ENCODE data around the gene PPIL6.
"Not testable (repeated sequence)": the region's sequence is repeated elsewhere in the genome, so short reads cannot be mapped to it uniquely, and the experiment has no call there.

PPIL6 gene

GRCh38 chr6:109377717-109378116 lies 62.7 kb downstream of the PPIL6 start:
- peaks cover 22% of the 10 kb centered on the region for H3K4me1 ChIP-seq (ENCODE audit: control insufficient read depth, insufficient read depth, low read length, unreplicated experiment)
- no peak overlapping the region for H3K4me3 ChIP-seq (ENCODE audit: low read depth, low read length)
- no peak overlapping the region for H3K27ac ChIP-seq (ENCODE audit: low read depth, low read length)
- H3K36me3 ChIP-seq (ENCODE audit: insufficient read depth, low read length), result peaks cover 49% of the 10 kb centered on the region
- peaks cover 90% of the 10 kb centered on the region for H3K79me2 ChIP-seq (ENCODE audit: control insufficient read depth, insufficient read depth, low read length, unreplicated experiment)
- no peaks in the 10 kb centered on the region for H3K27me3 ChIP-seq (ENCODE audit: insufficient read depth, low read length)
- H2AFZ ChIP-seq (ENCODE audit: low read length, unreplicated experiment), result no peak overlapping the region

GRCh38 chr6:109374326-109374892 lies 66.0 kb downstream of the PPIL6 start:
- Histone ChIP-seq H3K79me2 (ENCODE audit: control insufficient read depth, insufficient read depth, low read length, unreplicated experiment) (peaks cover 80% of the 10 kb centered on the region), H3K27ac (ENCODE audit: low read depth, low read length) (no peak overlapping the region), H3K36me3 (ENCODE audit: insufficient read depth, low read length) (peaks cover 70% of the 10 kb centered on the region), H3K27me3 (ENCODE audit: insufficient read depth, low read length) (no peaks in the 10 kb centered on the region), H3K4me1 (ENCODE audit: control insufficient read depth, insufficient read depth, low read length, unreplicated experiment) (peaks cover 28% of the 10 kb centered on the region), H3K4me3 (ENCODE audit: low read depth, low read length) (no peak overlapping the region), H2AFZ (ENCODE audit: low read length, unreplicated experiment) (no peak overlapping the region)

- Histone ChIP-seq H2AFZ (ENCODE audit: low read length, unreplicated experiment) (no peak overlapping the region), H3K79me2 (ENCODE audit: control insufficient read depth, insufficient read depth, low read length, unreplicated experiment) (peaks cover 78% of the 10 kb centered on the region), H3K27ac (ENCODE audit: low read depth, low read length) (no peak overlapping the region), H3K27me3 (ENCODE audit: insufficient read depth, low read length) (no peaks in the 10 kb centered on the region), H3K4me3 (ENCODE audit: low read depth, low read length) (no peak overlapping the region), H3K36me3 (ENCODE audit: insufficient read depth, low read length) (peaks cover 75% of the 10 kb centered on the region), H3K4me1 (ENCODE audit: control insufficient read depth, insufficient read depth, low read length, unreplicated experiment) (peaks cover 23% of the 10 kb centered on the region)
These were observed 66.7 kb downstream of the PPIL6 start for GRCh38 chr6:109373762-109374161.

GRCh38 chr6:109373331-109373730 lies 67.1 kb downstream of the PPIL6 start:
- peaks cover 78% of the 10 kb centered on the region for H3K36me3 ChIP-seq (ENCODE audit: insufficient read depth, low read length)
- no peak overlapping the region for H3K27ac ChIP-seq (ENCODE audit: low read depth, low read length)
- H2AFZ ChIP-seq (ENCODE audit: low read length, unreplicated experiment), result no peak overlapping the region
- peaks cover 23% of the 10 kb centered on the region for H3K4me1 ChIP-seq (ENCODE audit: control insufficient read depth, insufficient read depth, low read length, unreplicated experiment)
- no peaks in the 10 kb centered on the region for H3K27me3 ChIP-seq (ENCODE audit: insufficient read depth, low read length)
- H3K4me3 ChIP-seq (ENCODE audit: low read depth, low read length), result no peak overlapping the region
- H3K79me2 ChIP-seq (ENCODE audit: control insufficient read depth, insufficient read depth, low read length, unreplicated experiment), result peaks cover 78% of the 10 kb centered on the region

GRCh38 chr6:109372130-109372529 lies 68.3 kb downstream of the PPIL6 start:
- H3K4me1 ChIP-seq (ENCODE audit: control insufficient read depth, insufficient read depth, low read length, unreplicated experiment), result peaks cover 23% of the 10 kb centered on the region
- H2AFZ ChIP-seq (ENCODE audit: low read length, unreplicated experiment), result no peak overlapping the region
- H3K36me3 ChIP-seq (ENCODE audit: insufficient read depth, low read length), result peaks cover 77% of the 10 kb centered on the region
- no peak overlapping the region for H3K4me3 ChIP-seq (ENCODE audit: low read depth, low read length)
- peak overlapping the region; percentile 42 for H3K27ac ChIP-seq (ENCODE audit: low read depth, low read length)
- no peaks in the 10 kb centered on the region for H3K27me3 ChIP-seq (ENCODE audit: insufficient read depth, low read length)
- peaks cover 66% of the 10 kb centered on the region for H3K79me2 ChIP-seq (ENCODE audit: control insufficient read depth, insufficient read depth, low read length, unreplicated experiment)

GRCh38 chr6:109370792-109371191 lies 69.6 kb downstream of the PPIL6 start:
- Histone ChIP-seq H2AFZ (ENCODE audit: low read length, unreplicated experiment) (no peak overlapping the region), H3K36me3 (ENCODE audit: insufficient read depth, low read length) (peaks cover 78% of the 10 kb centered on the region), H3K4me1 (ENCODE audit: control insufficient read depth, insufficient read depth, low read length, unreplicated experiment) (peaks cover 23% of the 10 kb centered on the region), H3K27me3 (ENCODE audit: insufficient read depth, low read length) (no peaks in the 10 kb centered on the region), H3K79me2 (ENCODE audit: control insufficient read depth, insufficient read depth, low read length, unreplicated experiment) (peaks cover 59% of the 10 kb centered on the region), H3K4me3 (ENCODE audit: low read depth, low read length) (no peak overlapping the region), H3K27ac (ENCODE audit: low read depth, low read length) (no peak overlapping the region)

- no peak overlapping the region for H3K4me3 ChIP-seq (ENCODE audit: low read depth, low read length)
- H3K79me2 ChIP-seq (ENCODE audit: control insufficient read depth, insufficient read depth, low read length, unreplicated experiment), result peaks cover 56% of the 10 kb centered on the region
- H3K27ac ChIP-seq (ENCODE audit: low read depth, low read length), result no peak overlapping the region
- H3K36me3 ChIP-seq (ENCODE audit: insufficient read depth, low read length), result peaks cover 73% of the 10 kb centered on the region
- H3K4me1 ChIP-seq (ENCODE audit: control insufficient read depth, insufficient read depth, low read length, unreplicated experiment), result peaks cover 23% of the 10 kb centered on the region
- no peak overlapping the region for H2AFZ ChIP-seq (ENCODE audit: low read length, unreplicated experiment)
- H3K27me3 ChIP-seq (ENCODE audit: insufficient read depth, low read length), result no peaks in the 10 kb centered on the region
These were observed 70.1 kb downstream of the PPIL6 start for GRCh38 chr6:109370336-109370735.

- Histone ChIP-seq H3K27ac (ENCODE audit: low read depth, low read length) (no peak overlapping the region), H3K36me3 (ENCODE audit: insufficient read depth, low read length) (peaks cover 71% of the 10 kb centered on the region), H3K4me3 (ENCODE audit: low read depth, low read length) (no peak overlapping the region), H3K79me2 (ENCODE audit: control insufficient read depth, insufficient read depth, low read length, unreplicated experiment) (peaks cover 50% of the 10 kb centered on the region), H3K27me3 (ENCODE audit: insufficient read depth, low read length) (no peaks in the 10 kb centered on the region), H3K4me1 (ENCODE audit: control insufficient read depth, insufficient read depth, low read length, unreplicated experiment) (peaks cover 23% of the 10 kb centered on the region), H2AFZ (ENCODE audit: low read length, unreplicated experiment) (no peak overlapping the region)
These were observed 70.7 kb downstream of the PPIL6 start for GRCh38 chr6:109369728-109370127.

- H3K79me2 ChIP-seq (ENCODE audit: control insufficient read depth, insufficient read depth, low read length, unreplicated experiment), result peaks cover 18% of the 10 kb centered on the region
- not testable (repeated sequence) for H3K4me3 ChIP-seq (ENCODE audit: low read depth, low read length); H2AFZ ChIP-seq (ENCODE audit: low read length, unreplicated experiment); H3K27ac ChIP-seq (ENCODE audit: low read depth, low read length); H3K4me1 ChIP-seq (ENCODE audit: control insufficient read depth, insufficient read depth, low read length, unreplicated experiment); H3K27me3 ChIP-seq (ENCODE audit: insufficient read depth, low read length)
- H3K36me3 ChIP-seq (ENCODE audit: insufficient read depth, low read length), result peaks cover 70% of the 10 kb centered on the region
These were observed 75.9 kb downstream of the PPIL6 start for GRCh38 chr6:109364382-109365078.

- no peak overlapping the region for H3K4me3 ChIP-seq (ENCODE audit: low read depth, low read length)
- no peak overlapping the region for H3K27ac ChIP-seq (ENCODE audit: low read depth, low read length)
- H2AFZ ChIP-seq (ENCODE audit: low read length, unreplicated experiment), result no peak overlapping the region
- peaks cover 13% of the 10 kb centered on the region for H3K79me2 ChIP-seq (ENCODE audit: control insufficient read depth, insufficient read depth, low read length, unreplicated experiment)
- H3K4me1 ChIP-seq (ENCODE audit: control insufficient read depth, insufficient read depth, low read length, unreplicated experiment), result no peaks in the 10 kb centered on the region
- H3K27me3 ChIP-seq (ENCODE audit: insufficient read depth, low read length), result no peaks in the 10 kb centered on the region
- H3K36me3 ChIP-seq (ENCODE audit: insufficient read depth, low read length), result peaks cover 71% of the 10 kb centered on the region
These were observed 76.7 kb downstream of the PPIL6 start for GRCh38 chr6:109363753-109364152.
